NB4 (cell line): ENCODE results near the gene FAAP20.
"Not testable (repeated sequence)": the region's sequence is repeated elsewhere in the genome, so short reads cannot be mapped to it uniquely, and the experiment has no call there.

Experiments
- DNase-seq: peaks from one replicate; pipeline ENCODE4 v3.0.0; 2010; ENCODE audit warnings: low read depth
- H3K4me3 ChIP-seq: one replicate; pipeline ENCODE4 v1.5.1; 2011; ENCODE audit warnings: mild to moderate bottlenecking, low read depth, low read length, moderate library complexity
- CTCF ChIP-seq: IDR thresholded peaks from one replicate; pipeline ENCODE4 v1.5.1; 2012; ENCODE audit warnings: low read depth, low read length
- MAX ChIP-seq: IDR thresholded peaks from 2 replicates; pipeline ENCODE4 v1.6.1; 2011; ENCODE audit warnings: low read depth, low read length
- MYC ChIP-seq: IDR thresholded peaks from 2 replicates; pipeline ENCODE4 v1.6.1; 2011; ENCODE audit warnings: low read depth, low read length
- POLR2A ChIP-seq: IDR thresholded peaks from 2 replicates; pipeline ENCODE4 v1.6.1; 2011; ENCODE audit warnings: mild to moderate bottlenecking; ENCODE audit not compliant: insufficient read length; ENCODE audit errors: extremely low read depth

FAAP20 gene

GRCh38 chr1:2150801-2151200 lies 43.8 kb downstream of the FAAP20 start:
- H3K4me3 ChIP-seq = peak overlapping the region; percentile 28
- no peak for DNase-seq
- TF ChIP-seq MYC (no peak), POLR2A (no peak), CTCF (no peak), MAX (no peak)

- peak overlapping the region; percentile 21 for H3K4me3 ChIP-seq
- peak; percentile 90 for DNase-seq
- TF ChIP-seq MYC (no peak), CTCF (no peak), POLR2A (no peak), MAX (no peak; the same call in 1 of the 2 replicates)
Measured at GRCh38 chr1:2148691-2149090, 45.9 kb downstream of the FAAP20 start.

GRCh38 chr1:2147869-2148268 lies 46.7 kb downstream of the FAAP20 start:
- not testable (repeated sequence) for H3K4me3 ChIP-seq

GRCh38 chr1:2146836-2147517 lies 47.6 kb downstream of the FAAP20 start:
- TF ChIP-seq CTCF (no peak), POLR2A (no peak), MYC (no peak), MAX (no peak)
- H3K4me3 ChIP-seq = no peak overlapping the region
- DNase-seq = no peak

More at GRCh38 chr1:2147869-2148268, 46.7 kb downstream of the FAAP20 start:
- DNase-seq = not testable (repeated sequence)

GRCh38 chr1:2145946-2146835 lies 48.4 kb downstream of the FAAP20 start:
- peak; percentile 94 for DNase-seq
- no peak overlapping the region for H3K4me3 ChIP-seq

More at GRCh38 chr1:2145946-2146835, 48.4 kb downstream of the FAAP20 start:
- TF ChIP-seq CTCF (no peak), MAX (peak; percentile 46), MYC (peak; percentile 32; the same call in 1 of the 2 replicates)
